ENCODE data around the gene RIF1. TPM values are rescaled to one million over a fixed set of nuclear protein-coding genes. Genes with fewer than 3 reads are reported as not detected.

The RIF1 gene
- total RNA-seq, 6 donors from 2014 or later = 14.1 to 51.7 (median 29.2) TPM

DNA sequence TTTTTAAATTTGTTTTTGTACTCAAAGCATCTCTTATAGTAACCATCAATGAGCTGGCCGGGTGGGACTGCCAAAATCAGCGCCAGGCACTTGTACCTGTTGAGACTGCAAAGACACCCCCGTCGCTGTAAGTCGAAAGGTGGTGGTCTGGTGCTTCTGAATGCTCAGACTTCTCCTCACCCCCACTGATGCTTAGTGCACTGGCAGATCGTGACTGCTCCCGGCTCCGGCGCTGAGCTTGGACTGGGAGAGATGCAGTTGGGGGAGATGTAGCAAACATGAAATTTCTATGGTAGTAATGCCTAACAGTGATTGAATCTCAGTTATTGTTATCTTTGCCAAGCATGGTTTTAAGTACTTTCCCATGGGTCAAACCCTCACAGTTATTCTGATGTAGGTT lies 80.6 kb downstream of the RIF1 start:
- TF ChIP-seq POLR2A (IDR thresholded peaks at IDR 0.05) = no peak
- no peak for TF ChIP-seq POLR2AphosphoS5 (IDR thresholded peaks at IDR 0.05)
- TF ChIP-seq, protein P1, sequence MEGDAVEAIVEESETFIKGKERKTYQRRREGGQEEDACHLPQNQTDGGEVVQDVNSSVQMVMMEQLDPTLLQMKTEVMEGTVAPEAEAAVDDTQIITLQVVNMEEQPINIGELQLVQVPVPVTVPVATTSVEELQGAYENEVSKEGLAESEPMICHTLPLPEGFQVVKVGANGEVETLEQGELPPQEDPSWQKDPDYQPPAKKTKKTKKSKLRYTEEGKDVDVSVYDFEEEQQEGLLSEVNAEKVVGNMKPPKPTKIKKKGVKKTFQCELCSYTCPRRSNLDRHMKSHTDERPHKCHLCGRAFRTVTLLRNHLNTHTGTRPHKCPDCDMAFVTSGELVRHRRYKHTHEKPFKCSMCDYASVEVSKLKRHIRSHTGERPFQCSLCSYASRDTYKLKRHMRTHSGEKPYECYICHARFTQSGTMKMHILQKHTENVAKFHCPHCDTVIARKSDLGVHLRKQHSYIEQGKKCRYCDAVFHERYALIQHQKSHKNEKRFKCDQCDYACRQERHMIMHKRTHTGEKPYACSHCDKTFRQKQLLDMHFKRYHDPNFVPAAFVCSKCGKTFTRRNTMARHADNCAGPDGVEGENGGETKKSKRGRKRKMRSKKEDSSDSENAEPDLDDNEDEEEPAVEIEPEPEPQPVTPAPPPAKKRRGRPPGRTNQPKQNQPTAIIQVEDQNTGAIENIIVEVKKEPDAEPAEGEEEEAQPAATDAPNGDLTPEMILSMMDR (IDR thresholded peaks at IDR 0.05) = no peak
- TF ChIP-seq EP300 (IDR thresholded peaks at IDR 0.05) = no peak

DNA sequence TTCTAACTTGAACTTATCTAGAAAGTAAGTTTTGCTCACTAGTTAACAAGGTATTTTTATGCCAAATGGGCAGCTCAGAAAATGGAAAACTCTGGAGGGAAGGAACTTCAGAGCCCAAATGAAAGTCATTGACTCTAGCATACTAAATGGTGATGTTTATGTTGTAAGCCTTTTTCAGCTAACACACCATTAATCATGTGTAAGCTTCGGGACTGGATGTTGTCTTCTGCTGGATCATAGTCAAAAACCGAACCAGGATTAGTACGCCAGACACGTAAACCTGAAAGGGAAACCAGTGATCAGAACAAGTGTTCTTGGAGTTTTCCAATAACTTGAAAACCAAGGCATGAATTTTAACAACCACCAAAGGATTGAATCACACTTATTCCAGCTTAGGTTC lies 81.8 kb downstream of the RIF1 start:
- Histone ChIP-seq H3K4me3 (no peak overlapping the region), H3K9me3 (no peaks in the 10 kb centered on the region), H3K27me3 (no peaks in the 10 kb centered on the region), H3K36me3 (no peaks in the 10 kb centered on the region), H3K4me1 (no peaks in the 10 kb centered on the region), H3K27ac (no peak overlapping the region)
- TF ChIP-seq, protein P1 (IDR thresholded peaks at IDR 0.05) = no peak
- TF ChIP-seq EP300 (IDR thresholded peaks at IDR 0.05) (no peak), POLR2A (IDR thresholded peaks at IDR 0.05) (no peak), POLR2AphosphoS5 (IDR thresholded peaks at IDR 0.05) (no peak)
- DNase-seq (no peak), ATAC-seq (ENCODE audit: low FRiP score in 2 of 2) (no peak)
- 70 to 84% methylated on average over 4 of the region's 4 CpGs for WGBS, 2 donors

More for the DNA sequence above, 80.6 kb downstream of the RIF1 start:
- H3K4me1 ChIP-seq = no peaks in the 10 kb centered on the region
- H3K27me3 ChIP-seq = no peaks in the 10 kb centered on the region
- 96 to 97% methylated on average over 9 of the region's 9 CpGs for WGBS, 2 donors
- no peak overlapping the region for H3K4me3 ChIP-seq
- DNase-seq = peak in 1 of 2 donors; percentile 23
- no peaks in the 10 kb centered on the region for H3K9me3 ChIP-seq
- no peak overlapping the region for H3K27ac ChIP-seq
- no peak for ATAC-seq (ENCODE audit: low FRiP score in 2 of 2)
- no peaks in the 10 kb centered on the region for H3K36me3 ChIP-seq

DNA sequence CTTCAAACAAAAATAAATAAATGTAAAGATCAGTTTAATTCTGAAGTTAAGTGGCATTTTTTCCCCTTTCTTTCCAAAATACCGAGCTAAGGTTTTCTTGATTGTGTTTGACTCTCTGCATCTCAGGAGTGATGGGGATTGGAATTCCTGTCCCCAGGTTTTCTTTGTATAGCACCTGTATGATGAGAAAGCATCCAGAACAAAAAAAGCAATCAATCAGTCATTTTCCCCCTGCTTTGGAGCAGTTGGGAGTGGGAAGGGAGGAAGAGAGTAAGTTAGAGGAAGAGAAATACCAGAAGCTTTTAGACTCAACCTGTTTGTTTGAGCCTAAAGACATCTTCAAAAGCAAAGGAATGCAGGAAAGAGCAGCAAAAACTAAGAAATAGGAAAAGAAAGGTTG lies 88.5 kb downstream of the RIF1 start:
- DNase-seq (no peak), ATAC-seq (ENCODE audit: low FRiP score in 2 of 2) (no peak)
- no peaks in the 10 kb centered on the region for H3K36me3 ChIP-seq
- no peak overlapping the region for H3K27ac ChIP-seq
- TF ChIP-seq EP300 (IDR thresholded peaks at IDR 0.05) (no peak), POLR2AphosphoS5 (IDR thresholded peaks at IDR 0.05) (no peak), POLR2A (IDR thresholded peaks at IDR 0.05) (no peak)
- TF ChIP-seq, protein P1 (IDR thresholded peaks at IDR 0.05) = no peak
- H3K27me3 ChIP-seq = no peaks in the 10 kb centered on the region
- 90 to 91% methylated on average over 1 of the region's 1 CpG for WGBS, 2 donors
- no peaks in the 10 kb centered on the region for H3K4me1 ChIP-seq
- no peaks in the 10 kb centered on the region for H3K9me3 ChIP-seq
- H3K4me3 ChIP-seq = no peak overlapping the region

DNA sequence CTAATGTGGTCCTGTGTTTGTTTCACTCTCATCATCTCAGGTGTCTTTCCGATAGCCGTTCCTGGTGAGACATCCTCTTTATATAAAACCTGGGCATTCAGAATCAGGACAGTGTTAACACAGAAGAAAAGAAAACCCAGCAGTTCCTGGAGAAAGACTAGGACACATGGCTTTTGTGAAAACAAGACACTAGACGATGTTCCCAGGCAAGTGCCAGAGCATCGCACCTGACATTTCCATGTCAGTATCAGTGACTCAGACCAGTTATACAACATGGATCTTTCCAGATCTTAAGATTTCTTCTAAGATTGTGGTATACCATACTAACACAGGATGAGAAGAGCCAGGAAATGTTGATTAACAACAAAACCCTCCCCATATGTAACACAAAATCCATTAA lies 96.5 kb downstream of the RIF1 start:
- no peak for ATAC-seq (ENCODE audit: low FRiP score in 2 of 2)
- 95 to 98% methylated on average over 4 of the region's 4 CpGs for WGBS, 2 donors
- TF ChIP-seq POLR2AphosphoS5 (IDR thresholded peaks at IDR 0.05) (no peak), EP300 (IDR thresholded peaks at IDR 0.05) (no peak), POLR2A (IDR thresholded peaks at IDR 0.05) (no peak)
- TF ChIP-seq, protein P1 (IDR thresholded peaks at IDR 0.05) = no peak
- no peaks in the 10 kb centered on the region for H3K9me3 ChIP-seq
- DNase-seq = no peak
- H3K4me3 ChIP-seq = no peak overlapping the region
- no peaks in the 10 kb centered on the region for H3K27me3 ChIP-seq
- H3K4me1 ChIP-seq = no peaks in the 10 kb centered on the region
- H3K36me3 ChIP-seq = no peaks in the 10 kb centered on the region
- H3K27ac ChIP-seq = no peak overlapping the region

DNA sequence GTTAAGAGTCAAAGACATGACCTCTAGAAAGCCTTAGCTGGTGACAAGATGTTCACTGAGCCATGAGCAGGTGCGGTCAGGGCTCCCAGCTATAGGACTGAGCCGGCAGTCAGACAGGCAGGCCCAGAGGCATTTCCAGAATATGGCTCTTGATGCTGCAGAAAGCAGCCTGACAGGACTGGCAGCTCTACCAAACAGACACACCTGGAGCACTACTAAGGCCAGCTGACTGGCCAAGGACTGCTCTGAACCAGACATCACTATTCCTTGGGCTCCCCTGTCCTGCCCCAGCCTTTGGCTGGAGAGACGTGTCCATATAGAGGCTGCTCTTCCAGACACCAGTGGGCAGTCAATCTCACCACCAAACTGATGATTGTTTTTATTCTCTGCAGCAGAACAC lies 98.8 kb downstream of the RIF1 start:
- no peak overlapping the region for H3K27ac ChIP-seq
- no peaks in the 10 kb centered on the region for H3K27me3 ChIP-seq
- WGBS, 2 donors = 88 to 92% methylated on average over 3 of the region's 3 CpGs
- ATAC-seq (ENCODE audit: low FRiP score in 2 of 2) (peak in 1 of 2 donors; percentile 16), DNase-seq (no peak)
- H3K36me3 ChIP-seq = no peaks in the 10 kb centered on the region
- no peak overlapping the region for H3K4me3 ChIP-seq
- no peaks in the 10 kb centered on the region for H3K9me3 ChIP-seq
- TF ChIP-seq, protein P1 (IDR thresholded peaks at IDR 0.05) = no peak
- TF ChIP-seq EP300 (IDR thresholded peaks at IDR 0.05) = no peak
- TF ChIP-seq POLR2A (IDR thresholded peaks at IDR 0.05) = no peak
- no peak for TF ChIP-seq POLR2AphosphoS5 (IDR thresholded peaks at IDR 0.05)
- H3K4me1 ChIP-seq = no peaks in the 10 kb centered on the region

All from upper lobe of left lung (tissue), 6 donors.